Frontal cortex (tissue), 4 donors: ENCODE results near the gene HEG1. TPM values are rescaled to one million over a fixed set of nuclear protein-coding genes. Genes with fewer than 3 reads are reported as not detected.

ENCODE experiments used
- DNase-seq, 2 donors: peaks; one replicate each; pipeline ENCODE4 v3.0.0; 2012; ENCODE audit warnings: low spot score in 2 of 2
- FAIRE-seq: peaks from 2 replicates; lab custom pipeline; 2012; peaks lifted over from hg19 to GRCh38; lab: Jason Lieb, UNC
- total RNA-seq: library from RNA; depleted of rRNA; stranded (reverse); fragments of >200 nt; gene quantifications from one replicate; pipeline ENCODE4 v1.2.3, GENCODE V29; 2014
- donor health status: control.
- donor health status: control.
- donor health status: control.

Gene HEG1
- total RNA-seq, 1 donor from 2014 or later, result 5.7 TPM

DNA sequence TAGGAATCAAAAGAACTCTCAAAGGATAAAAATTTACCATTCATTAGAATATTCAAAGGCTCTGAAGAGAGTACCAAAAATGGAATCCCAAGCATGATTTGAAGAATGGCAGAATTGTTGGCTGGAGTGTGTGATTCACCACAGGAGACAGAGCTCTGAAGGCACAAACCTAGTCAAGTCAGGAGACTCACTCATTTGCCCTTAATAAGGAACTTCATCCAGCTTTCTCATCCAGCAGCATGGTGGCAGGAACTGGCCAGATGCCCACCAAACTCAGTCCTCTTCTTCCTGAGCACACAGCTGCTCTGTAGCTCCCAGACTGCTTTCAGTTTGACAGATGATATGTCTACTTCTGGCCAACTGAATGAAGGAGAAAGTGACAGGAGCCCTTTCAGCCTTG is 16.5 kb upstream of the HEG1 start:
- DNase-seq (no peak), FAIRE-seq (no peak)

DNA sequence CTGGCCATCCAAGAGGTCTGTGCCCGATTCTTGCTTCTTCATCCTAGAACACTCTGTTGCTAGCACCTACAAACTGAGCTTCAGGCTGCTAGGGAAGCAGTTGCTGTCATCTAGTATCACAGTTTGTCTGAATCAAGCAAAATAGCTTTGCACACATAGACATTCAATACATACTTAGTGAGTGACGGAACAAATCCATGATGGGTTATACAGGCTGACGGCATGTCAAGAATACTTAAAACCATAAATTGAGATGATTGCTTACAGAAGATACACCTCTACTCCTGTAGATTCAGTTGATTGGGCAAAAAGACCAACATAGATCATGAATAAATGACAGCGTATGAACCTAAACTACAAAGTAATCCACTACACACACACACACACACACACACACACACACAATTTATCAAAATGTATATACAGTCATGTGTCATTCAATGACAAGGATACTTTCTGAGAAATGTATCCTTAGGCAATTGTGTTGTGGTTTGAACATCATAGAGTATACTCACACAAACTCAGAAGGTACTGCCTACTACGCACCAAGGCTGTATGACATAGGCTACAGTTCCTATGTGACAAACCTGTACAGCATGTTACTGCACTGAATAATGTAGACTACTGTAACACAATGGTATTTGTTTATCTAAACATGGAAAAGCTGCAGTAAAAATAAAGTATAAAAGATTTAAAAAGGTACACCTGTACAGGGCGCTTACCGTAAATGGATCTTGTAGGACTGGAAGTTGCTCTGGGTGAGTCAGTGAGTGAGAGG is 14.4 kb upstream of the HEG1 start:
- DNase-seq (no peak), FAIRE-seq (no peak)

DNA sequence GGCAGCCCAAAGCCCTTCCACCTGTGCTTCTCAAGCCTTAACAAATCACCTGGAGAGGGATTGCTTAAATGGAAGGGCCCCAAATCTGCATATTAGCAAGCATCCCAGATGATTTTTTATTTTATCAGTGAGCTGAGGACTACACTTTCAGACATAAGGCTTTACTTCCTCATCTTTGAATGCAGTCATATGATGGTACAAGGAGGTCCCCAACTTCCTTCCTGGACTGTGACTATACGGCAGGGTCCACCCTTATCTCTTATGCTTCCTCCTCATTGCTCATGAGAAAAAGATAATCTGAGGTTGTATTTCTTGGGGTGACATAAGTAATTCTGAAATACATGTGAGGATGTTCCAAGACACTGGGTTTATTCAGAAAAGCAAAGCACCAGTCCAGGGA is 13.7 kb upstream of the HEG1 start:
- DNase-seq (no peak), FAIRE-seq (no peak)

DNA sequence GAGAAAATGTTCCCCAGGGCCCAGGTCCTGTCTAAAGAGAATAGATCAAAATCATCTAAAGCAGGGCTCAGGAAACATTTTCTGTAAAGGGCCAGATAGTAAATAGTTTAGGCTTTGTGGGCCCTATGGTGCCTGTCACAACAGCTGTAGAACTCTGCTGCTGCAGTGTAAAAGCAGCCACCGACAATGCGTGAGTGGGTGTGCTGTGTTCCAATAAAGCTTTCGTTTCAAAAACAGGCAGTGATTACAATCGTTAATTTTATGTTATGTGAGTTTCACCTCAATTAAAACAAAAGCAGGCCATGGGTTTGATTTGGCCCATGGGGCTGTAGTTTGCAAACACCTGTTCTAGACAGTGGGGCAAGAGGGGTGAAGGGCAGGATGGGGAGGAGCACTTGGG is 12.5 kb upstream of the HEG1 start:
- DNase-seq, result no peak
- FAIRE-seq, result no peak

DNA sequence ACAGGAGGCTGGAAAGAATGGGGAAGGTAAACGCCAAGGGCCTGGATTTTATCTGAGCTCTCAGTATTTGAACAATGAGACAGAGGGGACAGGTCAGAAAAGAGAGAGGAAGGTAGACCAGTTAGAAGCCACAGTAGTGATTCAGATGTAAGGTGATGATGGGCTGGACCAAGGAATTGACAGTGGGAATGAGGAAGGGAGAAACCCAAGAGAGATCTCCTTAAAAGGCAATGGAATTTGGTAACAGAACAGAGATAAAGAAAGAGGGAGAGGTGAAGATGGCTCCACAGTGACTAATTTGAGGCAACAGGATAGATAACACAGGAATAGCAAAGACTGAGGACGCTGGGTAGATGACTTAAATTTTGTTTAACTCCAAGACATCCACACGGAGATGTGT is 11.4 kb upstream of the HEG1 start:
- DNase-seq (no peak), FAIRE-seq (no peak)

DNA sequence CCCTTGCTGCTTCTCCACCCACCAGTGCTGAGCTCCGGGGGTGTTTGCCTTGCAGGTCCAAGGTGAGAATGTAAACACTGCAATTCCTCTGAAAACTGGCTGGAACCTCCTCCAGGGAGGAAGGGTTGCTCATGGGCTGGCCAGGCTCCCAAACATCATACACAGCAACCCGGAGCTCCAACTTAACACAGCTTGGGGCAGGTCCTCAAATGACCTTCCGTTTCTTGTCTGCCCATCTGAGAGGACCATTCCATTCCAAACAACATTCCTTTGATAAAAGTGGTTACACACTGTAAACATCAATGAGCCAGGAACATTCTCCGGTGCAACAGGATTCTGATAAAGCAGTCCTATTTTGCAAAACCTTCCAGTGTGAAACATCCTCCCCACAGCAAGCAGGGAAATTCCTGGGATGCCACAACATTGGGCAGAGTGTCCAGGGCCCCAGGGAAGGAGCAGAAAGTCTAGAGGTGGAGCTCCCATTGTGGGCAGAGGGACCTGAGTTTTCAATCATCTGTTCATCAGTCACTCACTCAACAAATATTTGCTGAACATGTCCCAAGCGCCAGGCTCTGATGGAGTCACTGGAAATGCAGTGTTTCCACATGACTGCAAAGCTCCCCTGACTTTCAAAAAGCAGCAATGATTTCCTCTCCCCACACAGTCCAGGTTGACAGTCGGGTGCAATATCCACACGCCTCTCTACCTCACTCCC is 7.3 kb upstream of the HEG1 start:
- DNase-seq, result no peak
- no peak for FAIRE-seq

DNA sequence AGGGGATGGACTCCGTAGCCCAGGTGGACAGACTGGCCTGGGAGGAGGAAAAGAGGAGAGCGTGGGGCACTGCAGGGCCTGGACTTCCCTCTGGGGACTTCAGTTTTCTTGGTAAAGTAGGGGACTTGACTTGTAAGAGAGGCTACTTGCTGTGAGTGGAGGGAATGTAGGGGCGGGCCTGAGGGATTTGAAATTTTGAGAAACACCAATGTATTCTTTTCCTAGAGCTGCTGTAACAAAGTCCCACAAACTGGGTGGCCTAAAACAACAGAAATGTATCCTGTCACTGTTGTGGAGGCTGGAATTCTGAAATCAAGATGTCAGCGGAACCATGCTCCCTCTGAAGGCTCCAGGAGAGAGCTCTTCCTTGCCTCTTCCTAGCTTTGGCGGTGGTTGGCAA is 5.8 kb upstream of the HEG1 start:
- FAIRE-seq (no peak), DNase-seq (no peak)

DNA sequence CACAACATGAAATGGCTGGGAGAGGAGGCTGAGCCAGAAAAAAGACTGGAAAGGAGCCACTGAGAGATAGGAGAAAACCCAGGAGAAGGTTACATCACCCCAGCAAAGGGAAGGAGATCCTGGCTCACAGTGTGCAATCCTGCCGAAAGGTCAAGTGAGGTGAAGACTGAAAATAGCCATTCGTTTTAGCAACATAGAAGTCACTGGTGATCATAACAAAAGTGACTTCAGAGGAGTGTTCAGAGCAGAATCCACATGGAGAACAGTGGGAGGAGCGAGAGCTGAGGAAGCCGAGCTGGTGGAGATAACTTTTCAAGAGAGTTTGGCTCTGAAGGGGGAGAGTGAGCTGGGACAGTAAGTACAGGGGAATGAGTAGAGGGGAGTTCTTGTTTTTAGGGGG is 5.4 kb upstream of the HEG1 start:
- no peak for DNase-seq
- FAIRE-seq, result no peak

DNA sequence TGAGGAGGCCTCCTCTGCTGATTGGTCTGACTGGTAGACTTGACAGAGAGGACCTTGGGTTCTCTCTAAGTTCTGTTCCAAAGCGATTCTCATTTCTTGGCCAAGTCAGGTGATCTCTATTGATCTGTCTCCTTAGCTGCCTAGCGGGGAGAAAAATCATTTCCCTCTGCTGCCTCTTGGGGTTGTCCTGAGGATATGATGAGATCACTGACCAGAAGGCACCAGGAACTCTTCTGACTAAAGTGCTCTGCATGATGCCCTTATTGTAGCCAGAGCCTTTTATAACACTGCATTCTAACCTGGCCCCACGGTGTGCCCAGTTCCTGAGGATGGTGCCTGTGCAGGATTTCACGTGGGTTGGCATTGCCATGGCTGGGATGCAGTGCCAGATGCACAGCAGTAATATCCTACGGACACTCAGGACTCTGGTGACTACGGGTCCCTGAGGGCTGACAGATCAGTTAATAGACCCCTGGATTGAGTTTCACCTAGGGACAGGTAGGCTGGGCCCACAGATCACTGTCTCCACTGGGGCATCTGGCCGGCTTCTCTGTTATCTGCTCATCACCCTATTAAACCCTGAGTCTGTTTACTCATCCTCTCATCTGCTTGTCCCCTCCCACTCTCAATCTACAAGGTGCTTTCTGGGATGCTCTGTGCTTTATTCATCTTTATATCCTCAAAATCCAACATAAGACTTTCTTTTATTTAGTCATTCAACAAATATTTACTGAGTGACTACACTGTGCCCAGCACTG is 3.9 kb upstream of the HEG1 start:
- DNase-seq (no peak), FAIRE-seq (no peak)

DNA sequence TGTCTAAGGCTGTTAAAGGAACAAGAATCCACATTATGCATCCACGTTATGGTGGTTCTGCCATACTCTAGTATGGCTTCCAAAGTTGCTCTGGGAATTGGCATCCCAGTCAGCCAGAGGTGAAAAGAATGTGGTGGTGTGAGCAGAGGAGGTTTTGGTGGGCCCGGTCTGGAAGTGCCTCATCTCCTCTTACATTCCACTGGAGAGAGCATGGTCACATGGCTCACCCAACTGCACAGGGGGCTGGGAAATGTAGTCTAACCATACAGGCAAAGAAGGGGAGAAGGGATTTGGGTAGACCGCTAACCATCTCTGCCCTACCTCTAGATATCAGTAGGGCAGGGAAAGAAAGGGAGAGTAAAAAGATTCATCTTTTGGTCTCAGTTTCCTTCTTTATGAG is 3.2 kb upstream of the HEG1 start:
- FAIRE-seq (no peak), DNase-seq (no peak)

DNA sequence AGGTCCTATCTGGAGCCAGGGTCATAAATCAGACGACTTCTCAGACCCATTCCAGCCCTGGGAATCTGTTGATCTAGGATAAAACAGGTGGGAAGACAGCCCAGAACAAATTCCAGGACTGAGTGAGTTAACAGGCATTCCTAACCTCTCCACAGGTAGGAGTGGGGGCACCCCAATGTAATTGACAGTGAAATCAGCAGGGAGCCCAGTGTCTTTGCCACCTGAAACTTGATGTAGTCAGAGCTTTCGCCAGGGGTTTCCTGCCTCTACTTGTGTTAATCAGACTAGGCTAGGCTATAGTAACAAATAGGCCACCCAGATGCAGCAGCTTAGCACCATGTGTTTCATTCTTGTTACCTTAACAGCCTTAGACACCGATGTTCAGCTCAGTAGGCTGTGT is 2.7 kb upstream of the HEG1 start:
- FAIRE-seq, result no peak
- DNase-seq, result no peak

DNA sequence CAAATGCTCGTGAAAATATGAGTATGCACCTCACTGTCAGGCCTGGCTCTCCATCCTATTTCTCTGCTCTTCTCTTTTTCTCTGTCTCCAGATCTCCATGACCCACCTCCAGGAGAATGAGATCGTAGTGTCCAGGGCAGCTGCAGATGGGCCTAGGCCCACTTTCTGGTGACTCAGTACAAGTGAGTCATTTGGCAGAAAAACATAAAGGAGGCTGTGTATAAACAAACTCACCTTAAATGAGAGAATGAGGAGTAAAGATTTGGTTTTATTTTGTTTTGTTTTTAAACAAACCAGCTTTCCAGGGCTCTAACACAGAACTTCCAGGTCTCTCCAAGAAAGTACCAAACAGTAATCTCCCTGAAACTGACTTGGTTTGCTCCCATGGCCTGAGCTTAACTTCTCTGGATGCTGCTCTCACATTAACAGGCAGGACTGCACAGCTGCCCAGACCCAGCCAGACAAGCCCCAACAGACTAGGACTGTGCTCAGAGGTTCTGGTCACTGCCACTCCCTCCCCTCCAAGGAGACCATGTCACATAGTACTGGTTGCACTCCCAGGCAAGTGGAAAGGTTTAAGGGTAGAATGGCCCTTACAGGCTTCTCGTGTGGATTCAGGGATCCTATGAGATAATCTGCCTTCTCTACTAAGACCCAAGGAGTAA is 1.5 kb upstream of the HEG1 start:
- DNase-seq (no peak), FAIRE-seq (no peak)

DNA sequence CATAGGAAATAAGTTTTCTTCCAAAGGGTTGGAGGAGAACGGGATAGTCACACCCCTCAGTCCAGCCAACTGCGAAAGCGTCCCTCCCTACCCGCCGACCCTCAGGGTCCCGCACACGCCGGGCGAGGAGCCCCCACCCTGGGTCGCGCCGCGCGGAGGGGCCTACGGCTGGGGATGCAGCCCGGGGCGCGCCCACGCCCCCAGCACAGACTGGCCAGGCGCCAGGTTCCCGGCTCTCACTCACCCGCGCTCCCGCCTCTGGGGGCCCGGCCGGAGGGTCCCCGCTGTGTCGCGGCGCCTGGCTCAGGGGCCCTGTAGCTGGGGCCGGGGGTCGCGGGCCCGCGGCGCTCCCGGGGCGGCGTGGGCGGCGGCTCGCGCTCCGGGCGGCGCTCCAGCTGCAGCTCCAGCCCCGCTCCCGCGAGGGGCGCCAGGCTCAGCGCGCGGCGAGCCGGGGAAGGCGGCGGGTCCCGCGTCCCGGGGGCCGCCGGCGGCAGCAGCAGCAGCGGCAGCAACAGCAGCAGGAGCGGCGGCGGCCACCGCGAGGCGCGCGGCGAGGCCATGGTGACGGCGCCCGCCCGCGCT is 375 bp downstream of the HEG1 start:
- no peak for FAIRE-seq
- peak; percentile 67 to 76 for DNase-seq

DNA sequence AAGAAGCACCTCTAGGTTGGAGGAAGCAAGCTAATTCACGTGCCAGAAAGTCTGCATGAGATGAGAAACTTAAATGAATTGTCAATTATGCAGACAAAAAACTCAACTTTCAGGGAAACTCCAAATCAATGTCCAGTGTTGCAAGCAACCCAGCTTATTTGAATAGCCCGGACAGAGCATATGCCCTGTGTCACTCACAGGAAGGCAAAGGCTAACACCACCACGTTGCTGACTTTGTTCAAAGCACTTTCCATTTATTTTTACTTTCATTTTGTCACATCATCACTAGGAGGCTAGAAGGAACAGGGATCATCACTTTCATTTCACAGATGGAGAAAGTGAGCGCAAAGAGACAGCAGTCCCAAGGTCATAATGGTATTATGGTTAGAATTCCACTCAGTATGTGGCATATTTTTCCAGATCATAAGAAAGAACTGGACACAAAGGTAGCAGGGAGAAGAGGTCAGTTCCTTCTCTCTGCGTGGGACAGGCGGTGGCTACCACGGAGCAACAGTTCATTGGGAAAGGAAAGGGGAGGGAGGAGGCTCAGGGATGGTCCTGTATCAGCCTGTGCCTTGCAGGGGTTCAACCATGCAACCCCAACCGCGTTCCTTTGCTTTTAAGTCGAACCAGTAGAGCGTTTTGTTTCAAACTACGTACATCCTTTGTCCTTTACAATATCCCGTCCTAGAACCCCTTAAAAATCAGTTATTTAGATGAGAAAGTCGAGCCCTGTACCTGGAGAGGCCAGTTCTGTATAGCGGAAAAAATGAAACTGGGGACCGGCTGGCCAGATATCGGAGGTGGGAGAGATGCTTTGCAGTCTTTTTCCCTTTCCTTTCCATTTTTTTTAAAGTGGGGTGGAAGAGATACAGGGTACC is 1.1 kb downstream of the HEG1 start:
- DNase-seq, result peak in 1 of 2 donors; percentile 59
- no peak for FAIRE-seq

DNA sequence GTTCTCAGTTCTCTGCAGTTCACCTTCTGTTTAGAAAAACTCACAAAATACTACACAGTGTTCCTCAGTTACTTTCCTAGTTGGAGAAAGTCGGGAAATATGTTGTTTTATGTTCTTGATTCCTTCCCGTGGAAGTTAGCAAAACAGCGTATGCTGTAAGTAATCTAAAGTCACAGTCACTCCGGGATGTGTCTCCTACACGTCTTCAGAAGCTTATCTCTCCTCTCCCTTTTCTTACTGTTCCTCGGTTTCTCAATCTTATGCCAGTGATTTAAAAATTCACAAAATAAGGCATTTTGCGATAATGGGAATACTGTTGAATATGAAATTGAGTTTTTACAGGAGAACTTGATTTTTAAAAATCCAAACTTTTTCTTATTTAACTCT is 1.7 kb downstream of the HEG1 start:
- DNase-seq, result no peak
- no peak for FAIRE-seq

DNA sequence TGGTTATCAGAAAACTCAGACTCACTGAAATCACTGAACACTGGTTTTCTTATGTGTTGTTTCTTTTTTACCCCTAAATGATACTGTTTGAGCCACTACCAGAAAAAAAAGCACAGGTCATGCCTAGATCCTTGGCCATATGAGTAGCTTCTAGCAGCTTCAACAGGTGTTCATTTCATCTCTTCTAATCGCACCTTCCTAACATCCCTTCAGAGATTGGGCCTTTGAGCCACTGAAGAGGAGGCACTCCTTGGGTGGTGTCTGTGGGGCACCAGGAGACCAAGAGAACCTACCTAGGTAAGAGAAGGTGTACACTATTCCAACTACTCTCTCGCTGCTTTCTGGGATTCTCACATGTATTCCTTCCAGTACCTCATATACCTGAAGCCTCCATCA is 2.5 kb downstream of the HEG1 start:
- no peak for FAIRE-seq
- no peak for DNase-seq

DNA sequence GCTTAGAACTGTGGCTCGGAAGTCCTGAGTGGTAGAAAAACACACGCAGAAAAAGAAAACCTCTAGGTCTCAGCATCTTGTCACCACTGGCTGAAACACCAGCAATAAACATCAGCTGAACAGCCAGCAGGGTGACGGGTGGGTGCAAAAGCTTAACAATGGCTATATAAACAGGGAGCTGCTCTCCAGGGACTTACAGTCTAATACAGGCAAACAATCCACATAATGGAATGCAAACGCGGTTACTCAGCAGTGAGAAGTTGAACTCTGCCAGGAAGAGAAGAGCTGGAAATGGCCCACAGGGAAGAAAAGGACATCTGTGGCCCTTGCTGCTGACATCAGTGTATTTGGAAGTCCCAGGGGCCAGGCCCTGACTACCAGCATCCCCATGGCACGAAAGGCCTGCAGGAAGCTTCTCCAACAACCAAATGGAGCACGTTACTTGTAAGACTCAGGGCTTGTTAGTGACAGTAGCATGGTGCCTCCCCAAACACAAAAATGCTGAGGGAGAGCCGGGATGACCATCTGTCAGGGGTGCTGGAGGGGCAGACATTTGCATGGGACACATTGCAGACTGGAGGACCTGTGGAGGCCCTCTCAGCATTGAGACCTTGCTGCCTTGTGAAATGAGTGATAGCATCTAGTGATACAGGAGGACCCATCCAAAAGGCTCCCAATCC is 3.0 kb downstream of the HEG1 start:
- DNase-seq, result no peak
- no peak for FAIRE-seq

DNA sequence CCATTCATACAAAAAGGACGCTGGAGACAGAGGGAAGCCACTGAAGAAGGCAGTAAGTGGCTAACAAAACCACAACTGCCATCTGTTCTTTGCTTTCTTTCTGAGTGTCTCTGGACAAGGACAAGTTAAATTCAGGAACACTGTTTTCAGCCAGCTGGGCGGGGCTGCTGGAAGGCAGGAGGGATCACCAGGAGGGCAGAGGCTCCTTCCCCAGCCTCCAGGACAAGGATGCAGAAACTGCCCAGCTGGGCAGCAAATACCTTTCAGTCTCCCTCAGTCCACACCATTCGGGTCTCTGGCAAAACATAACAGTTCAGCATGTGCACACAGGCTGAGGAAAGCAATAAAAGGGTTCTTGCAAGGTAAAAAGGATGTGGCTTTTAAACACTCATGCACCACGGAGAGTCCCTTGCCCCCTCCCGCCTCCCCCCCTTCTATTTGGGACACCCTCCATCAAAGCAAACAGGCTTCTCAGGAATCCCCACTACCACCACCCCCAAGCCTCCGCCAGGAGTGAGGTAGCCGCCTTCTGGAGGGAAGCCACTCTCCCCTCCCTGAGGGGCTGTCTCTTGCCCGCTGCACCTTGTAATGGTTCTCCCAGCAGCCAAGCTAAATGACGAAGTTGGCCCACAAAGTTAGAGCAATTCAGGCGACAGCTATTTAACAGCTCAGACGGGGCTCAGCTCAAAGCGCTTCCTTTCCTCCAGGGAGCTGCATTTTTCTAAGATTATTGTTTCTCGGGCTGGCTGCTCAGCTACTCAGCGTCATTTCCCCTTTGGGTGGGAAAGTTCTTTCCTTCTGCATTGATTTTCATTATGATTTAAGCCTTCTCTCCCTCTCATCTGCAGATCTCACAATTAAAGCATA is 3.8 kb downstream of the HEG1 start:
- no peak for DNase-seq
- no peak for FAIRE-seq
